ENCODE measurements around the gene MARCO.

DNA sequence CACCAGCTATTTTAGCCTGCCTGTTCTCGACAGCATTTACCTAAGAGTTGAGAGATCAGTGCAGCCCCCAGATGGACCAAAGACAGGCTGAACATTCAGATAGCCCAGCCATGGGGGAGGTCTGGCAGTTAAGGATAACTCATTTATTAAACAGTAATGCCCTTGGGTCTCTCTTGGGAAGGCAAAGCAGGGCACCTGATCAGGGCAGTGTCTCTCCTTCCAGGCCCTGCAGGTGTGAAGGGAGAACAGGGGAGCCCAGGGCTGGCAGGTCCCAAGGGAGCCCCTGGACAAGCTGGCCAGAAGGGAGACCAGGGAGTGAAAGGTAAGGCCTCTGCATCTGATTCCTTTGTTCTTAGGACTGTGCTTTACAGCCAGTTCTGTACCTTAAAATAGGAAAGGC lies 49.6 kb downstream of the MARCO start:
- TF ChIP-seq, protein P1, sequence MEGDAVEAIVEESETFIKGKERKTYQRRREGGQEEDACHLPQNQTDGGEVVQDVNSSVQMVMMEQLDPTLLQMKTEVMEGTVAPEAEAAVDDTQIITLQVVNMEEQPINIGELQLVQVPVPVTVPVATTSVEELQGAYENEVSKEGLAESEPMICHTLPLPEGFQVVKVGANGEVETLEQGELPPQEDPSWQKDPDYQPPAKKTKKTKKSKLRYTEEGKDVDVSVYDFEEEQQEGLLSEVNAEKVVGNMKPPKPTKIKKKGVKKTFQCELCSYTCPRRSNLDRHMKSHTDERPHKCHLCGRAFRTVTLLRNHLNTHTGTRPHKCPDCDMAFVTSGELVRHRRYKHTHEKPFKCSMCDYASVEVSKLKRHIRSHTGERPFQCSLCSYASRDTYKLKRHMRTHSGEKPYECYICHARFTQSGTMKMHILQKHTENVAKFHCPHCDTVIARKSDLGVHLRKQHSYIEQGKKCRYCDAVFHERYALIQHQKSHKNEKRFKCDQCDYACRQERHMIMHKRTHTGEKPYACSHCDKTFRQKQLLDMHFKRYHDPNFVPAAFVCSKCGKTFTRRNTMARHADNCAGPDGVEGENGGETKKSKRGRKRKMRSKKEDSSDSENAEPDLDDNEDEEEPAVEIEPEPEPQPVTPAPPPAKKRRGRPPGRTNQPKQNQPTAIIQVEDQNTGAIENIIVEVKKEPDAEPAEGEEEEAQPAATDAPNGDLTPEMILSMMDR (IDR thresholded peaks at IDR 0.05), result no peak
- TF ChIP-seq EP300 (IDR thresholded peaks at IDR 0.05), result no peak
- no peak for TF ChIP-seq POLR2A (IDR thresholded peaks at IDR 0.05)

All from stomach (tissue), 4 donors.